ENCODE results near the gene LIN54.

- TF ChIP-seq, protein P1, sequence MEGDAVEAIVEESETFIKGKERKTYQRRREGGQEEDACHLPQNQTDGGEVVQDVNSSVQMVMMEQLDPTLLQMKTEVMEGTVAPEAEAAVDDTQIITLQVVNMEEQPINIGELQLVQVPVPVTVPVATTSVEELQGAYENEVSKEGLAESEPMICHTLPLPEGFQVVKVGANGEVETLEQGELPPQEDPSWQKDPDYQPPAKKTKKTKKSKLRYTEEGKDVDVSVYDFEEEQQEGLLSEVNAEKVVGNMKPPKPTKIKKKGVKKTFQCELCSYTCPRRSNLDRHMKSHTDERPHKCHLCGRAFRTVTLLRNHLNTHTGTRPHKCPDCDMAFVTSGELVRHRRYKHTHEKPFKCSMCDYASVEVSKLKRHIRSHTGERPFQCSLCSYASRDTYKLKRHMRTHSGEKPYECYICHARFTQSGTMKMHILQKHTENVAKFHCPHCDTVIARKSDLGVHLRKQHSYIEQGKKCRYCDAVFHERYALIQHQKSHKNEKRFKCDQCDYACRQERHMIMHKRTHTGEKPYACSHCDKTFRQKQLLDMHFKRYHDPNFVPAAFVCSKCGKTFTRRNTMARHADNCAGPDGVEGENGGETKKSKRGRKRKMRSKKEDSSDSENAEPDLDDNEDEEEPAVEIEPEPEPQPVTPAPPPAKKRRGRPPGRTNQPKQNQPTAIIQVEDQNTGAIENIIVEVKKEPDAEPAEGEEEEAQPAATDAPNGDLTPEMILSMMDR (optimal IDR thresholded peaks at IDR 0.05 in 1 of 3, IDR thresholded peaks at IDR 0.05 in 1 of 3, conservative IDR thresholded peaks at IDR 0.05 in 1 of 3; ENCODE audit: extremely low read depth in 1 of 3, insufficient read depth in 2 of 3, low read length in 3 of 3), result no peak
- TF ChIP-seq EZH2 (IDR thresholded peaks at IDR 0.05; ENCODE audit: low read length), result no peak
These were observed 507 bp downstream of the LIN54 start for GRCh38 chr4:83010111-83010521.
